HepG2 (cell line): ENCODE data around the gene ADAMTS13. TPM values are rescaled to one million over a fixed set of nuclear protein-coding genes. Genes with fewer than 3 reads are reported as not detected.

Source experiments
- ESRRA ChIP-seq: sonication (generic); formaldehyde crosslinking; IDR thresholded peaks from 2 replicates; pipeline ENCODE4 v1.5.1; 2020; ENCODE audit warnings: mild to moderate bottlenecking, low read depth, missing genetic modification reagents
- GABPB1 ChIP-seq: IDR thresholded peaks from 2 replicates; pipeline ENCODE4 v1.6.1; 2016; ENCODE audit warnings: mild to moderate bottlenecking, missing genetic modification reagents, moderate library complexity, missing compliant biosample characterization
- HNRNPUL1 ChIP-seq: fragments of 200-400 bp; formaldehyde crosslinking; IDR thresholded peaks from 2 replicates; pipeline ENCODE4 v1.6.1; 2017; ENCODE audit warnings: low read depth, mild to moderate bottlenecking, low read length, moderate library complexity
- MAFF ChIP-seq: IDR thresholded peaks from 2 replicates; pipeline ENCODE4 v1.6.1; 2011; ENCODE audit warnings: low read depth, low read length, improper control_type of control experiment
- MEIS2 ChIP-seq: sonication (generic); formaldehyde crosslinking; IDR thresholded peaks from 2 replicates; pipeline ENCODE4 v1.9.0; 2021; ENCODE audit warnings: mild to moderate bottlenecking, missing genetic modification reagents
- NFATC3 ChIP-seq: sonication (generic); formaldehyde crosslinking; IDR thresholded peaks from 2 replicates; pipeline ENCODE4 v1.5.1; 2020; ENCODE audit warnings: mild to moderate bottlenecking, missing genetic modification reagents
- NPAS2 ChIP-seq: sonication (generic); formaldehyde crosslinking; IDR thresholded peaks from 2 replicates; pipeline ENCODE4 v1.8.0; 2022; ENCODE audit warnings: mild to moderate bottlenecking, missing genetic modification reagents, borderline replicate concordance
- POLR2AphosphoS5 ChIP-seq: IDR thresholded peaks from 2 replicates; pipeline ENCODE4 v1.6.1; 2012; ENCODE audit warnings: low read depth, low read length
- RCOR2 ChIP-seq: IDR thresholded peaks from 2 replicates; pipeline ENCODE4 v1.6.1; 2016; ENCODE audit warnings: missing biosample characterization, missing genetic modification reagents
- SMAD1 ChIP-seq: sonication (generic); formaldehyde crosslinking; IDR thresholded peaks from 2 replicates; pipeline ENCODE4 v1.4.0; 2020; ENCODE audit warnings: missing genetic modification reagents, low read depth, mild to moderate bottlenecking, borderline replicate concordance
- SP1 ChIP-seq, 2 experiments: fragments of 450-650 bp in 1 of 2; sonication (generic) in 1 of 2; formaldehyde crosslinking in 1 of 2; IDR thresholded peaks; 2 replicates each; pipeline versions ENCODE4 v1.4.0 to v1.6.1; 2016 to 2020; ENCODE audit warnings: missing genetic modification reagents in 1 of 2
- SP5 ChIP-seq: IDR thresholded peaks from 2 replicates; pipeline ENCODE4 v1.6.1; 2016; ENCODE audit warnings: low read depth, borderline replicate concordance
- TBX3 ChIP-seq: fragments of 450-650 bp; IDR thresholded peaks from 2 replicates; pipeline ENCODE4 v1.6.1; 2017; ENCODE audit warnings: antibody characterized with exemption, mild to moderate bottlenecking, inconsistent platforms, borderline replicate concordance
- ZC3H13 ChIP-seq: sonication (generic); formaldehyde crosslinking; IDR thresholded peaks from 2 replicates; pipeline ENCODE4 v1.8.1; 2023; ENCODE audit warnings: mild to moderate bottlenecking, missing genetic modification reagents, moderate library complexity
- ZFY ChIP-seq: sonication (generic); formaldehyde crosslinking; IDR thresholded peaks from 2 replicates; pipeline ENCODE4 v1.4.0; 2020; ENCODE audit warnings: missing genetic modification reagents
- ZNF549 ChIP-seq: sonication (generic); formaldehyde crosslinking; IDR thresholded peaks from 2 replicates; pipeline ENCODE4 v1.5.0; 2020; ENCODE audit warnings: missing genetic modification reagents
- ZNF607 ChIP-seq: sonication (generic); formaldehyde crosslinking; IDR thresholded peaks from 2 replicates; pipeline ENCODE4 v1.5.1; 2020; ENCODE audit warnings: missing genetic modification reagents, mild to moderate bottlenecking, borderline replicate concordance
- ZNF709 ChIP-seq: sonication (generic); formaldehyde crosslinking; IDR thresholded peaks from 2 replicates; pipeline ENCODE4 v1.5.0; 2020; ENCODE audit warnings: mild to moderate bottlenecking, missing genetic modification reagents
- ZNF737 ChIP-seq: sonication (generic); formaldehyde crosslinking; IDR thresholded peaks from 2 replicates; pipeline ENCODE4 v1.5.0; 2020; ENCODE audit warnings: missing genetic modification reagents, mild to moderate bottlenecking, borderline replicate concordance
- ZNF749 ChIP-seq: sonication (generic); formaldehyde crosslinking; IDR thresholded peaks from 2 replicates; pipeline ENCODE4 v1.8.0; 2022; ENCODE audit warnings: mild to moderate bottlenecking, missing genetic modification reagents, moderate library complexity, borderline replicate concordance
- polyA plus RNA-seq, 8 experiments: library from polyadenylated mRNA; depleted of rRNA in 3 of 8; stranded (reverse) in 7 of 8; unstranded in 1 of 8; fragments of >200 nt; fragmentation: Illumina TruSeq in 4 of 8; extraction: Trizol in 4 of 8; gene quantifications; 2 replicates each; pipeline versions ENCODE4 v1.2.1 to v1.2.3, GENCODE V29; 2011 to 2016; ENCODE audit warnings: low read depth in 4 of 8, missing spikeins in 1 of 8, mixed read lengths in 1 of 8; ENCODE audit not compliant: insufficient read depth in 1 of 8
- total RNA-seq, 5 experiments: library from RNA; depleted of rRNA; stranded (reverse); fragments of >200 nt; fragmentation: Illumina TruSeq; extraction: Trizol; gene quantifications; 2 replicates each; pipeline ENCODE4 v1.2.3, GENCODE V29; 2016; ENCODE audit warnings: low read depth in 1 of 5
- TF ChIP-seq, protein P1 (sequence below): sonication (generic); formaldehyde crosslinking; IDR thresholded peaks from 2 replicates; pipeline ENCODE4 v1.4.0; 2020; ENCODE audit warnings: mild to moderate bottlenecking, missing genetic modification reagents
- TF ChIP-seq, protein P2 (sequence below): sonication (generic); formaldehyde crosslinking; IDR thresholded peaks from 2 replicates; pipeline ENCODE4 v1.9.0; 2022; ENCODE audit warnings: missing genetic modification reagents, mild to moderate bottlenecking, borderline replicate concordance
- TF ChIP-seq, protein P3 (sequence below), 2 experiments: sonication (generic) in 1 of 2; formaldehyde crosslinking in 1 of 2; IDR thresholded peaks; 2 replicates each; pipeline versions ENCODE4 v1.5.1 to v1.6.1; 2011 to 2020; ENCODE audit warnings: borderline replicate concordance in 1 of 2, low read depth in 1 of 2, low read length in 1 of 2, mild to moderate bottlenecking in 1 of 2, missing genetic modification reagents in 1 of 2, moderate library complexity in 1 of 2
- TF ChIP-seq, protein P4 (sequence below): IDR thresholded peaks from 2 replicates; pipeline ENCODE4 v1.6.1; 2016; ENCODE audit warnings: mild to moderate bottlenecking

The ADAMTS13 gene
- total and polyA plus RNA-seq, 2 of the 13 experiments (the other 11 are each of a cell fraction or from before 2014, with no cell fraction given): 0.91 to 4.5 TPM

DNA sequence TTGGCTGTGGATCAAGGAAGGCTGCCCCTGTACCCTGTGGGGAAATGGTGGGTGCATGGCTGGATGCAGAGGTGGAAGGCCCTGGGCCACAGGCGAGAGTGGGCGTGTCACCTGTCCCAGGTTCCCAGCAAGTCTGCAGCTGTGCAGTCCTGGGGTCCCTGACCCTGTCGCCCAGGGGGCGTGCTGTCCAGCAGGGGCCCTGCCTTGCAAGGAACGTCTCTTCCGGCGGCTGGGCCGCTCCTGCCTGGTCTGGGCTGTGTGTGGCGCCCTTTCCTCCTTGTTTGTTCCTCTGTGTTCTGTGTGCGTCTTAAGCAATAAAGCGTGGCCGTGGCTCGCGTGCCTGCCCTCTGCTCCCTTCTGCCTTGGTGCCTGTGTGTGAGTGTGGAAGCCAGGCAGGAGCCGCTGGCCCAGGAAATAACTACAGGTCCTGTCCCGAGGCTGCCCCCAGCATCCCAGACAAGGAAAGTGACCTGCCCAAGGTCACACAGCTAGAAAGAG is 48.3 kb downstream of the ADAMTS13 start (continued):
- no peak for TF ChIP-seq ZNF549
- TF ChIP-seq ZFY (CRISPR knock-in tag): 0 out of 2 replicates have a peak, but pooled peaks have one; percentile 18
- no peak for TF ChIP-seq RCOR2
- no peak for TF ChIP-seq ZNF607
- peak; percentile 52; the same call in 1 of the 2 replicates for TF ChIP-seq POLR2AphosphoS5
- TF ChIP-seq GABPB1 (CRISPR knock-in tag): 0 out of 2 replicates have a peak, but pooled peaks have one; percentile 9
- no peak for TF ChIP-seq TBX3
- TF ChIP-seq, protein P1, sequence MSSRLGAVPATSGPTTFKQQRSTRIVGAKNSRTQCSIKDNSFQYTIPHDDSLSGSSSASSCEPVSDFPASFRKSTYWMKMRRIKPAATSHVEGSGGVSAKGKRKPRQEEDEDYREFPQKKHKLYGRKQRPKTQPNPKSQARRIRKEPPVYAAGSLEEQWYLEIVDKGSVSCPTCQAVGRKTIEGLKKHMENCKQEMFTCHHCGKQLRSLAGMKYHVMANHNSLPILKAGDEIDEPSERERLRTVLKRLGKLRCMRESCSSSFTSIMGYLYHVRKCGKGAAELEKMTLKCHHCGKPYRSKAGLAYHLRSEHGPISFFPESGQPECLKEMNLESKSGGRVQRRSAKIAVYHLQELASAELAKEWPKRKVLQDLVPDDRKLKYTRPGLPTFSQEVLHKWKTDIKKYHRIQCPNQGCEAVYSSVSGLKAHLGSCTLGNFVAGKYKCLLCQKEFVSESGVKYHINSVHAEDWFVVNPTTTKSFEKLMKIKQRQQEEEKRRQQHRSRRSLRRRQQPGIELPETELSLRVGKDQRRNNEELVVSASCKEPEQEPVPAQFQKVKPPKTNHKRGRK (CRISPR knock-in tag): no peak
- TF ChIP-seq, protein P2, sequence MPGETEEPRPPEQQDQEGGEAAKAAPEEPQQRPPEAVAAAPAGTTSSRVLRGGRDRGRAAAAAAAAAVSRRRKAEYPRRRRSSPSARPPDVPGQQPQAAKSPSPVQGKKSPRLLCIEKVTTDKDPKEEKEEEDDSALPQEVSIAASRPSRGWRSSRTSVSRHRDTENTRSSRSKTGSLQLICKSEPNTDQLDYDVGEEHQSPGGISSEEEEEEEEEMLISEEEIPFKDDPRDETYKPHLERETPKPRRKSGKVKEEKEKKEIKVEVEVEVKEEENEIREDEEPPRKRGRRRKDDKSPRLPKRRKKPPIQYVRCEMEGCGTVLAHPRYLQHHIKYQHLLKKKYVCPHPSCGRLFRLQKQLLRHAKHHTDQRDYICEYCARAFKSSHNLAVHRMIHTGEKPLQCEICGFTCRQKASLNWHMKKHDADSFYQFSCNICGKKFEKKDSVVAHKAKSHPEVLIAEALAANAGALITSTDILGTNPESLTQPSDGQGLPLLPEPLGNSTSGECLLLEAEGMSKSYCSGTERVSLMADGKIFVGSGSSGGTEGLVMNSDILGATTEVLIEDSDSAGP: peak; percentile 36; the same call in 1 of the 2 replicates
- TF ChIP-seq MEIS2: 0 out of 2 replicates have a peak, but pooled peaks have one; percentile 39
- TF ChIP-seq ESRRA: peak; percentile 51; the same call in 1 of the 2 replicates
- 0 out of 2 replicates have a peak, but pooled peaks have one; percentile 33 for TF ChIP-seq SMAD1 (CRISPR knock-in tag)
- TF ChIP-seq SP1 (IDR thresholded peaks at IDR 0.05): no peak
- no peak for TF ChIP-seq SP1 (CRISPR knock-in tag; IDR thresholded peaks at IDR 0.05)
- TF ChIP-seq ZNF749 (CRISPR knock-in tag): no peak
- TF ChIP-seq, protein P3, sequence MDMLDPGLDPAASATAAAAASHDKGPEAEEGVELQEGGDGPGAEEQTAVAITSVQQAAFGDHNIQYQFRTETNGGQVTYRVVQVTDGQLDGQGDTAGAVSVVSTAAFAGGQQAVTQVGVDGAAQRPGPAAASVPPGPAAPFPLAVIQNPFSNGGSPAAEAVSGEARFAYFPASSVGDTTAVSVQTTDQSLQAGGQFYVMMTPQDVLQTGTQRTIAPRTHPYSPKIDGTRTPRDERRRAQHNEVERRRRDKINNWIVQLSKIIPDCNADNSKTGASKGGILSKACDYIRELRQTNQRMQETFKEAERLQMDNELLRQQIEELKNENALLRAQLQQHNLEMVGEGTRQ (IDR thresholded peaks at IDR 0.05; ENCODE audit: low read depth, low read length): no peak
- TF ChIP-seq, protein P3 (CRISPR knock-in tag; IDR thresholded peaks at IDR 0.05; ENCODE audit: borderline replicate concordance): no peak
- TF ChIP-seq HNRNPUL1: no peak
- no peak for TF ChIP-seq ZNF709 (CRISPR knock-in tag)
- TF ChIP-seq MAFF: no peak
- no peak for TF ChIP-seq NPAS2 (CRISPR knock-in tag)
- no peak for TF ChIP-seq ZNF737 (CRISPR knock-in tag)
- TF ChIP-seq NFATC3 (CRISPR knock-in tag): no peak
- TF ChIP-seq SP5 (CRISPR knock-in tag): no peak
- TF ChIP-seq ZC3H13: peak; percentile 77; the same call in 1 of the 2 replicates
- TF ChIP-seq, protein P4, sequence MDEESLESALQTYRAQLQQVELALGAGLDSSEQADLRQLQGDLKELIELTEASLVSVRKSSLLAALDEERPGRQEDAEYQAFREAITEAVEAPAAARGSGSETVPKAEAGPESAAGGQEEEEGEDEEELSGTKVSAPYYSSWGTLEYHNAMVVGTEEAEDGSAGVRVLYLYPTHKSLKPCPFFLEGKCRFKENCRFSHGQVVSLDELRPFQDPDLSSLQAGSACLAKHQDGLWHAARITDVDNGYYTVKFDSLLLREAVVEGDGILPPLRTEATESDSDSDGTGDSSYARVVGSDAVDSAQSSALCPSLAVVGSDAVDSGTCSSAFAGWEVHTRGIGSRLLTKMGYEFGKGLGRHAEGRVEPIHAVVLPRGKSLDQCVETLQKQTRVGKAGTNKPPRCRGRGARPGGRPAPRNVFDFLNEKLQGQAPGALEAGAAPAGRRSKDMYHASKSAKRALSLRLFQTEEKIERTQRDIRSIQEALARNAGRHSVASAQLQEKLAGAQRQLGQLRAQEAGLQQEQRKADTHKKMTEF (CRISPR knock-in tag): no peak
